Inflammatory macrophage (primary cell): ENCODE data around the gene UTP14C.
A peak's percentile ranks its signal among the peaks of the same experiment; 100 is the strongest.
"Not testable (repeated sequence)": the region's sequence is repeated elsewhere in the genome, so short reads cannot be mapped to it uniquely, and the experiment has no call there.

Experiments used
- DNase-seq, 2 donors: peaks; one replicate each; pipeline ENCODE4 v3.0.0-alpha.2; 2020 to 2022
- total RNA-seq, 18 experiments: gene quantifications; one replicate each; lab custom pipeline; 2026; ENCODE audit warnings: mixed read lengths in 6 of 18, inconsistent platforms in 2 of 18; lab: John Stamatoyannopoulos, UW

UTP14C gene
- 0 reads per million in 18 experiments for total RNA-seq

- DNase-seq = no peak
Observed at GRCh38 chr13:52024481-52024880, at the start of gene UTP14C. UTP14C (plus strand) TSS chr13:52024691; CDS start chr13:52028805, 4,114 bp downstream.

DNA sequence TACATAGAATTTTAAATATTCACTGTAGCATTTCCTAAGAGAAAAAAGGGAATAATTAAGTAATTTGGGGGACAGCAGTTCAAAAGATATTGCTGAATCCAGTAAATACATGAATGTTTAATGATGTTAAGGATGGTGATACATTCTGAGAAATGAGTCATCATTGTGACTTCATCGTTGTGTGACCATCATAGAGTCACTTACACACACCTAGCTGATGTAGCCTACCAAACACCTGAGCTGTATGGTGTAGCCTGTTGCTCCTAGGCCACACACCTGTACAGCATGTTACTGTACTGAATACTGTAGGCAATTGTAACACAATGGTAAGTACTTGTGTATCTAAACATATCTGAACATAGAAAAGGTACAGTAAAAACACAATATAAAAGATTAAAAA is 48.1 kb upstream of the UTP14C start:
- no peak for DNase-seq

DNA sequence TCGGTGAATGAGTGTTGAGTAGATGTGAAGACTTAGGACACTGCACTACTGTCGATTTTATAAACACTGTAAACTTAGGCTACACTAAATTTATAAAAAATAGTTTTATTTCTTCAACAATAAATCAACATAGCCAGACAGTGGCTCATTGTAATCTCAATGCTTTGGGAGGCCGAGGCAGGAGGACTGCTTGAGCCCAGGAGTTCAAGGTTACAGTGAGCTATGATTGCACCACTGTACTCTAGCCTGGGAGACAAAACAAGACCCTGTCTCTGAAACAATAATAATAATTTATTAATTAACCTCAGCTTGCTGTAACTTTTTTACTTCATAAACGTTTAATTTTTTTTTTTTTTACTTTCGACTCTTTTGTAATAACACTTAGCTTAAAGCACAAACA is 47.6 kb upstream of the UTP14C start:
- DNase-seq = no peak

DNA sequence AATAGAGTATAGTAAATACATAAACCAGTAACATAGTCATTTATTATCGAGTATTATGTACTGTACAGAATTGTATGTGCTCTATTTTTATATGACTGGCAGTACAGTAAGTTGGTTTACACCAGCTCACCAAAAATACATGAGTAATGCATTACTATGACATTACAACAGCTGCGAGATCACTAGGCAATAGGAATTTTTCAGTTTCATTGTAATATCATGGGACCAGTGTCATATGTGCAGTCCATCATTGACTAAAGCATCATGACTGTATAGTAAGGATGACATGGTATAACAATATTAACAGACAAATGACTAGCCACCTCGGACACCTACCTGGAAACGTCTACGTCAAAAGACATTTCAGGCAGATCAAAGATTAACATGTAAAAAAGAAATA is 46.9 kb upstream of the UTP14C start:
- no peak for DNase-seq

GRCh38 chr13:51978796-51979556 is 45.5 kb upstream of the UTP14C start:
- no peak for DNase-seq

GRCh38 chr13:51980908-51981307 is 43.6 kb upstream of the UTP14C start:
- DNase-seq = no peak

- no peak for DNase-seq
Observed at GRCh38 chr13:51981355-51981754, 43.1 kb upstream of the UTP14C start.

DNA sequence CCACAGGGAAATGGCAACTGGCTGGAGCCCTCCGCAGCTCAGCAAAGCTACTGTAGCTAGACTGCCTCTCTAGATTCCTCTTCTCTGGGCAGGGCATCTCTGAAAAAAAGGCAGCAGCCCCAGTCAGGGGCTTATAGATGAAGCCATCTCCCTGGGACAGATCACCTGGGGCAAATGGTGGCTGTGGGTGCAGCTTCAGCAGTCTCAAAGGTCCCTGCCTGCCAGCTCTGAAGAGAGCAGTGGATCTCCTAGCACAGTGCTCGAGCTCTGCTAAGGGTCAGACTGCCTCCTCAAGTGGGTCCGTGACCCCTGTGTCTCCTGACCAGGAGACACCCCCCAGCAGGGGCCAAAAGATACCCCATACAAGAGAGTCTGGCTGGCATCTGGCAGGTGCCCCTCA is 41.2 kb upstream of the UTP14C start:
- not testable (repeated sequence) for DNase-seq

GRCh38 chr13:51984904-51985303 is 39.6 kb upstream of the UTP14C start:
- DNase-seq = not testable (repeated sequence)

DNA sequence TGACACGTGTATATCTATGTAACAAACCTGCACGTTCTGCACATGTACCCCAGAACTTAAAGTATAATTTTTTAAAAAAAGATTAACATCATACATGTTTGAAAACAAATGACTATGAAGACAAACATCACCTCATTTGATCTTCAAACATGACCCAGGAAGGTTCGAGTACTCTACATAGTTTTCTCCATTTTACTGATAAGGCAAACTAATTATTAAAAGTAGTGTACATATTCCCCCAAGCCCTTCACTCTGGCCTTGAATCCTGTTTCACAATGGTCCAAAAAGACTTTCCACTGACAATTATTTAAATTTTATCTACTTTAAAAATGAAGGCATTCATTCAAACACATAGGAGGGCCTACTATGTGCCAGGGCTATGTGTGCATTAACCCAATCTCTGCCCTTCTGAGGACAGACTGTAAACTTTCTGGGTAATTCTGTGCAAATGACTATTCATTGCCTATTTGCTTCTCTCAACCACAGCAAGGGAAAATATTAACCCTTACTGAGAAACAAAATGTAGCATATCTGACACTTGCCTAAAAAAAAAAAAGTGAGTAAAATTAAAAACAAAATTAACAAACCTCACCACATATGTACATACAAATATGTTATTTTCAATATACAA is 35.4 kb upstream of the UTP14C start:
- DNase-seq = no peak

DNA sequence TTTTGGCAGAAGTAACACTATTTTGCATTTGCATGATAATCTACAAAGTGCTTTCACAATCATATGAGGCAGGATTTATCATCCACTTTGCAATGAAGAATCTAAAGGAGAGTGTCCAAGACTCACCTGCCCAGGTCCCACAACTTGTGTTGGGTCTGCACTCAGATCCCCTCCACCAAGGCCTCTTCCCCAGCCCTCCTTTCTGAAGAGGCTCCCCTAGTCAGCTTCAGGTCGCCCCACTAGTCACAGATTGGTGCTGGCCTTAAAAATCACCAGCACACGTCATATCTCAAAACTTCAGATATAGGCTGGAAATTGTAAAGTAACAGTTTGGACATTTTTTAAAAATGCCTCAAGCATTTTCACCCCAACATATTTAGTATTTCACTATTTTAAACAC is 30.8 kb upstream of the UTP14C start:
- no peak for DNase-seq

DNA sequence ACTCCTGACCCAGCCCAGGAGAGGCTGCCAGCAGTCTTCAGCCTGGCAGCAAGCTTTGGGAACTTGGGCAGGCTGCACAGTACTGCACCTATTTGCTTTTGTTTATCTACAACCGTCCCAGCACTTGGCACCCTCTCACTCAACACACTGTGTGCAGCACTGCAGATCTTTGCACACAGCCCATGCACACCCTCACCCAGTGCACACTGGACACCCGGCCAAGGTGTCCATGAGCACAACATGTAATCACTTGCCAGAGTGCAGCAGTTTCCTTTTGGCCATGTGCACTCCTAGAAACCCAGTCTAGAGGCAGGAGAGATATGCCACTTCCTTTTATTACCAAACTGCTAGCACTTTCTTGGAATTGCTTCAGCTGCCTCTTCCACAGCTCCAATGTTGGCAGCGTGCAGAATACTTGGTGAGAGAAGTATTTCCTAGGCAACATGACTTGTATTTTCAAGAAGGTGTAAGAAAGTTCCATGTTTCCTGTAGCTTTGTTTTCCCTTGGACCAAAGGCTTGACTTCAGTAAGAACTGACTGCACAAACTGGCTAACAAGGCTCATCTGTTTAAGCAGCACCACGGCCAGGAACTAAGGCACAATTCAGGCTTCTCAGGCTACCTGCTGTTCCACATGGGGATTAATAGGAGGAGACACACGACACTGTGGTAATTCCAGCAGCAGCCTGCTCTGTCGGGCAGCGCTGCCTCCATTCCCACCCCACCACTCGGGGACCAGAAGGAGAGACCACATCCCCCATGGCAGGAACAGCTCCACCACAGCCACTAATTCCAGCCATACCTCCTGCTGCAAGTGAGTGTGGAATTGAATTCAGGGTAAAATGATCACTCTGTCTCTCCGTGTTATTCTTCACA is 28.6 kb upstream of the UTP14C start:
- DNase-seq = peak; percentile 8 to 14

DNA sequence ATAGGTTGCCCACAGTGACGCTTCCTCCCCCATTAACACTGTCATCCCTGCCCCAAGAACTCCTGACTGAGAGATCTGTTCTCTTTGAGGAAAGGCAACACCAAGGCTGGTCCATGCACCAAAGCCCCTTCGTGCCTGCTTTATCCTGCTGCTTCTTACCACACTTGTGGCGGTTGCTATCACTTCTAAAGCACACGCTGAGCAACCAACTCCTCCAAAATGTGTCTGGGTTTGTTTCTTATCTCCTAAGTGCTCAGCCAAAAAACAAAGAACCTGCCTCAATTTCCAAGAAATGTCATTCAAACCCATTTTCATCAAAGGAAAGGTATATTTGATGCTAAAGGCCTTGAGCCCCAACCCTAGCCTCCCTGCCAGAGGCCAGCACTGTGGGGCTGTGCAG is 27.9 kb upstream of the UTP14C start:
- DNase-seq = no peak

DNA sequence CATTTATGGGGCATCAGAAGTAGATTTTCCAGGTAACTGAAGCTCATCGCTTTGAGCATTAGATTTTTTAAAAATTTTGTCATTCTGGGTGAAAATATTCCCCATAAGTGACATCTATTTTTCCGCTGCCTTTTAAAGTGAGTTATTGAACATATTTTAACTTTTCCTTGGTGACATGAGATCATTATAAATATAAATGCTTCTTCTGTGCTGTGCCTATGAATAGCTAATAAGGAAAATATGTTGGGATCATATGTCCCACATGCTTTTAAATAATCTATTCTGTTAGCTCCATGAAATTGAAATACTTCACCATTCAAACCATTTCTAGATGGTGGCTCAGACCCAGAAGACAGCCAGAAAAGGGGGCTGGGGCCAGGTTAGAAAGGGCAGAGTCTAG is 27.3 kb upstream of the UTP14C start:
- no peak for DNase-seq

DNA sequence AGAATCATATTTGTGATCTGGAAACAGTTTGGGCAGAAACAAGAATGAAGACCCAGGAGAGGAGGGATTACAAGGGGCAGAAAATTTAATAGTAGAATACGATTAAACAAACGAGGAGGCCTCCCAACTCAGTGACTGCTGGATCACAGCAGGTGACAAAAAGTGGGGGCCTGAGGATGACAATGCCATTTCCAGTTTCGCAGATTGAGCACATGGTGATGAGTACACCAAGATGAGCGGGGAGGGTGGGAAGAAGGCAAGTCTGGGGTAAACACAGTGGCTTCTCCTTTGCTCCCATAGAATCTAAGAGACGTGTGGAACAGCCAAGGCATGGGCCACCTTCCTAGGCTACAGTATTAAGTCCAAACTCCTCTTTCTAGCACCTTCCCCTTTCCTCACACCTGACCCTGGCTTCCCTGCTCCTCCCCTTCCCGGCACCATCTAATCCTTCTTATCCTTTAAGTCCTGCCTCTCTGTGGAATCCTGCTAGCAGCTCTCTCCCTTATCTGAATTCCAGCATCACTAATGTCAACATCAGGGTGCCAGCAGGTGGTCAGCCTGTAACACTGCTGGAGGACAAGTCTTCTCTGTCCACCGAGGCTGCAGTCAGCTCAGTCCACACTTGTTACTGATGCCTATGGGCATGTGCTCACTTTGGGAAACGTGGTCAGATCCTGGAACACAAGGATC is 26.7 kb upstream of the UTP14C start:
- no peak for DNase-seq

DNA sequence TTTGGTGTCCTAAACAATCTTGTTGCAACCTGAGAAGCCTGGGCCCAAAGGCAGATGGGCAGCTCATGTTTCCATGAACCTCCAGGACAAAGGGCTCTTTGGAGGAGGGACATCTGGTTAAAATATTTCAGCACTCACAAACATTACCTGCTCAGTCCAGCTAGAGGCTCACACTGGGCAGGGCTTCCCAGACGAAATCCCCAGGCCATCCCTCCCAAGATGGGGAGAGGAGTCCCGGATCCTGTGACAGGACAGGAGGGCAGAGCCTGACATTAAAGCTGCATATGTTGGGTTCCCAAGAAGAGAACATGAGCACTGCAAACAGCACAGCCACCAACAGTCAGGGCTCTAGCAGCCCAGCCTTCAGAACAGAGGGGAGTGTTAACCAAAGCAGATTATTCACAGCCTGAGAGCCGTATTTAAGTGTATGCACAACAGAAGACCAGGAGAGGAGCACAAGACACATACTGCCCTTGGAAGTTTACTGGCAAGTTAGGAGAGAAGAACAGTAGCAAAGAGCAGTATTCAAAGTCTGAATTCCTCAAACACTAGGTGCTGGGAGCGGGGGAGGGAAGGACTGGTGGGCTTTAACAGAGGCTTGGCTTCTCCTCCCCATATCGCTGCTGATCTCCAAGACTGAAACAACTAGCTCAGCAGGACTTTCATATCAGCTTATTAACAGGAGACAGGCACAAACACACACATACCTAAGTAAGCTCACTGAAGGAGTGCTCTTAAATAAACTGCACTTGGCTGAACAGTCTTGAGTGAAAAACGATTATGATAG is 25.6 kb upstream of the UTP14C start:
- DNase-seq = no peak

GRCh38 chr13:51999510-51999911 is 25.0 kb upstream of the UTP14C start:
- DNase-seq = no peak

- DNase-seq = no peak
Observed at GRCh38 chr13:51999921-52000320, 24.6 kb upstream of the UTP14C start.

DNA sequence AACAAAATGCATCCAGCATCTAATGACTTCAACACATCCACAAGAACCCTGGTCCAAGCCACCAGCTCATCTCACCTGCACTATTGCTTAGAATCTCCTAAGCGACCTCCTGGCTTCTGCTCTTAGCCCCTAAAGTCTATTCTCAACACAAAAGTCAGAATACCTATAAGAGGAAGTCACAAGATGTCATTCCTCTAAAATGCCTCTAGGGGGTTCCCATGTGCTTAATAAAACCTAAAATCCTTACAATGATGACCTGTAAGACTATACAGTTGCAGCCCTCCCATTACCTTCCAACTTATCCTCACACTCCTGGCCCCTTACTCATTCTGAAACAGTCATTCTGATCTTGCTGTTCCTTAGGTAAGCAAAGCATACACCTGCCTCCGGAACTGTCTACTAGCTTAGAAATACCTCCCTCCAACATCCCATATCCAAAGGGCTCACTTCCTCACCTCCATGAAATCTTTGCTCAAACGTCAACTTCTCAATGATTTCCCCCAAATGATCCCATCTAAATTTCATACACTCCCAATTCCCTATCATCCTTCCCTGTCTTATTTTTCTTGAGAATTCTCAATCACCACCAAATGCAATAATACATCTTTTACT is 23.3 kb upstream of the UTP14C start:
- peak; percentile 35 to 52 for DNase-seq

DNA sequence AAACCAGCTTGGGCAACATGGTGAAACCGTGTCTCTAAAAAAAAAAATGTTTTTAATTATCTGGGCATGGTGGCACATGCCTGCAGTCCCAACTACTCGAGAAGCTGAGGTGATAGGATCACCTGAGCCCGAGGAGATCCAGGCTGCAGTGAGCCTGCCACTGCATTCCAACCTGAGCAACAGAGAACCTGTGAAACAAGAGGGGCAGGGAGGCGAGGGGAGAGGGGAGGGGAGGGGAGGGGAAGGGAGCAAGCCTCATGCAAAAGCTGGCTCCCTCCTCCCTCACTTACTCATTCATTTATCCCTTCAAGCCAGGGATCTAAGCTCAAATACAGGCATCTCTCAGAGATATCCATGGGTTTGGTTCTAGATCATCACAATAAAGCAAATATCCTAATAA is 22.1 kb upstream of the UTP14C start:
- no peak for DNase-seq

- DNase-seq = no peak
Observed at GRCh38 chr13:52003541-52003940, 20.9 kb upstream of the UTP14C start.
